Measurements from ENCODE around the gene KISS1.

GRCh38 chr1:204190212-204191211, 5.8 kb downstream of the KISS1 start:
- TF ChIP-seq ZNF521 (tag by site-specific recombination; IDR thresholded peaks at IDR 0.05): no peak
- no peak for TF ChIP-seq ZNF362 (tag by site-specific recombination; IDR thresholded peaks at IDR 0.05)
- no peak for TF ChIP-seq CTCF (tag by site-specific recombination; IDR thresholded peaks at IDR 0.05)
- TF ChIP-seq ATF2 (tag by site-specific recombination; IDR thresholded peaks at IDR 0.05; ENCODE audit: low read depth): no peak
- no peak for TF ChIP-seq YY1 (tag by site-specific recombination; IDR thresholded peaks at IDR 0.05)
